ENCODE measurements around the gene MPPED1.
A peak's percentile ranks its signal among the peaks of the same experiment; 100 is the strongest.

Gene MPPED1

GRCh38 chr22:43376765-43377547 lies 34.9 kb upstream of the MPPED1 start:
- DNase-seq (ENCODE audit: low read depth): no peak
- TF ChIP-seq CTCF (conservative IDR thresholded peaks at IDR 0.05; ENCODE audit: control insufficient read depth, insufficient read depth, low read depth, low read length): no peak
- H3K4me3 ChIP-seq (ENCODE audit: control insufficient read depth, low read depth, low read length): no peak overlapping the region

GRCh38 chr22:43377548-43377895 lies 34.3 kb upstream of the MPPED1 start:
- no peak overlapping the region for H3K4me3 ChIP-seq (ENCODE audit: control insufficient read depth, low read depth, low read length)

GRCh38 chr22:43377896-43378704 lies 33.7 kb upstream of the MPPED1 start:
- no peak for DNase-seq (ENCODE audit: low read depth)
- no peak overlapping the region for H3K4me3 ChIP-seq (ENCODE audit: control insufficient read depth, low read depth, low read length)
- TF ChIP-seq CTCF (conservative IDR thresholded peaks at IDR 0.05; ENCODE audit: control insufficient read depth, insufficient read depth, low read depth, low read length): no peak

More at GRCh38 chr22:43377548-43377895, 34.3 kb upstream of the MPPED1 start:
- TF ChIP-seq CTCF (conservative IDR thresholded peaks at IDR 0.05; ENCODE audit: control insufficient read depth, insufficient read depth, low read depth, low read length): no peak
- no peak for DNase-seq (ENCODE audit: low read depth)

GRCh38 chr22:43381693-43382092 lies 30.1 kb upstream of the MPPED1 start:
- no peak for DNase-seq (ENCODE audit: low read depth)
- no peak overlapping the region for H3K4me3 ChIP-seq (ENCODE audit: control insufficient read depth, low read depth, low read length)
- TF ChIP-seq CTCF (conservative IDR thresholded peaks at IDR 0.05; ENCODE audit: control insufficient read depth, insufficient read depth, low read depth, low read length): no peak

- no peak overlapping the region for H3K4me3 ChIP-seq (ENCODE audit: control insufficient read depth, low read depth, low read length)
- TF ChIP-seq CTCF (conservative IDR thresholded peaks at IDR 0.05; ENCODE audit: control insufficient read depth, insufficient read depth, low read depth, low read length): no peak
- DNase-seq (ENCODE audit: low read depth): no peak
These were observed 27.0 kb upstream of the MPPED1 start for GRCh38 chr22:43384863-43385262.

- no peak overlapping the region for H3K4me3 ChIP-seq (ENCODE audit: control insufficient read depth, low read depth, low read length)
- peak; percentile 78 for TF ChIP-seq CTCF (conservative IDR thresholded peaks at IDR 0.05; ENCODE audit: control insufficient read depth, insufficient read depth, low read depth, low read length)
- peak; percentile 63 for DNase-seq (ENCODE audit: low read depth)
These were observed 25.8 kb upstream of the MPPED1 start for GRCh38 chr22:43385770-43386641.

All from fibroblast of mammary gland (primary cell).